Limb (tissue), 2 donors: ENCODE results near the gene ILF3.
"Not testable (repeated sequence)": the region's sequence is repeated elsewhere in the genome, so short reads cannot be mapped to it uniquely, and the experiment has no call there.

Source experiments
- DNase-seq, 2 donors: peaks; one replicate each; pipeline ENCODE4 v3.0.0-alpha.2; 2016; ENCODE audit errors: extremely low spot score in 2 of 2

The ILF3 gene

GRCh38 chr19:10675214-10675613 lies 21.1 kb downstream of the ILF3 start:
- DNase-seq: not testable (repeated sequence)

- no peak for DNase-seq
Measured at GRCh38 chr19:10677751-10678150, 23.6 kb downstream of the ILF3 start.

GRCh38 chr19:10678813-10679212 lies 24.7 kb downstream of the ILF3 start:
- DNase-seq: no peak

- DNase-seq: no peak
Measured at GRCh38 chr19:10679743-10680142, 25.6 kb downstream of the ILF3 start.

- no peak for DNase-seq
Measured at GRCh38 chr19:10680545-10681135, 26.5 kb downstream of the ILF3 start.

- DNase-seq: no peak
Measured at GRCh38 chr19:10681658-10682057, 27.5 kb downstream of the ILF3 start.

- DNase-seq: no peak
Measured at GRCh38 chr19:10682397-10683063, 28.4 kb downstream of the ILF3 start.

GRCh38 chr19:10683064-10683426 lies 28.9 kb downstream of the ILF3 start:
- DNase-seq: no peak

GRCh38 chr19:10683582-10683981 lies 29.4 kb downstream of the ILF3 start:
- DNase-seq: no peak

GRCh38 chr19:10685210-10685609 lies 31.1 kb downstream of the ILF3 start:
- DNase-seq: no peak

- no peak for DNase-seq
Measured at GRCh38 chr19:10686193-10686592, 32.0 kb downstream of the ILF3 start.

- no peak for DNase-seq
Measured at GRCh38 chr19:10686661-10687517, 32.7 kb downstream of the ILF3 start.

GRCh38 chr19:10687518-10688288 lies 33.6 kb downstream of the ILF3 start:
- DNase-seq: no peak

GRCh38 chr19:10688545-10689280 lies 34.6 kb downstream of the ILF3 start:
- no peak for DNase-seq

- DNase-seq: no peak
Measured at GRCh38 chr19:10690341-10690781, 36.2 kb downstream of the ILF3 start.

- DNase-seq: no peak
Measured at GRCh38 chr19:10691178-10691881, 37.2 kb downstream of the ILF3 start.

GRCh38 chr19:10691883-10692282 lies 37.7 kb downstream of the ILF3 start:
- no peak for DNase-seq

- no peak for DNase-seq
Measured at GRCh38 chr19:10692673-10693264, 38.6 kb downstream of the ILF3 start.

- no peak for DNase-seq
Measured at GRCh38 chr19:10694706-10695307, 40.7 kb downstream of the ILF3 start.
